WTC11 (cell line): ENCODE measurements around the gene YLPM1. TPM values are rescaled to one million over a fixed set of nuclear protein-coding genes. Genes with fewer than 3 reads are reported as not detected.

ENCODE experiments used
- ATAC-seq: fragments of 200-7000 bp; cut with Tn5 transposase; 2 replicates; pipeline ENCODE4 v1.10.0; 2021; ENCODE audit warnings: mild to moderate bottlenecking, moderate library complexity
- CTCF ChIA-PET: fragments of 300-600 bp; sonication (Branson Sonifier 250); formaldehyde crosslinking; loops from one replicate; lab custom pipeline; 2021; ENCODE audit warnings: antibody characterized with exemption; lab: Charles Lee
- POLR2A ChIA-PET: fragments of 350-600 bp; sonication (Branson Sonifier 250); formaldehyde crosslinking; loops from one replicate; lab custom pipeline; 2021; ENCODE audit warnings: antibody characterized with exemption; lab: Charles Lee
- DNase-seq: peaks from one replicate; pipeline ENCODE4 v3.0.0; 2021; ENCODE audit warnings: low spot score
- H3K27ac Mint-ChIP-seq: 2 replicates; pipeline ENCODE4 v1.8.0; 2021; ENCODE audit warnings: mixed read lengths
- H3K27me3 Mint-ChIP-seq: 2 replicates; pipeline ENCODE4 v1.8.0; 2021; ENCODE audit warnings: low read depth, mild to moderate bottlenecking, moderate library complexity, mixed read lengths
- H3K36me3 Mint-ChIP-seq: 2 replicates; pipeline ENCODE4 v1.8.0; 2021; ENCODE audit warnings: mixed read lengths
- H3K4me1 Mint-ChIP-seq: 2 replicates; pipeline ENCODE4 v1.8.0; 2022; ENCODE audit warnings: mixed read lengths
- H3K4me3 Mint-ChIP-seq: 2 replicates; pipeline ENCODE4 v1.8.0; 2021; ENCODE audit warnings: mild to moderate bottlenecking, moderate library complexity, mixed read lengths
- H3K9me3 Mint-ChIP-seq: 2 replicates; pipeline ENCODE4 v1.8.0; 2021; ENCODE audit warnings: mixed read lengths
- HMGA2 ChIP-seq: fragments of 250-450 bp; sonication (Bioruptor Pico); IDR thresholded peaks from 2 replicates; pipeline ENCODE4 v1.4.0; 2021; ENCODE audit warnings: mild to moderate bottlenecking, moderate library complexity
- IRF2 ChIP-seq: sonication (generic); formaldehyde crosslinking; IDR thresholded peaks from 2 replicates; pipeline ENCODE4 v1.8.0; 2022; ENCODE audit warnings: low read depth, missing genetic modification reagents, borderline replicate concordance
- NR2C2 ChIP-seq: sonication (generic); formaldehyde crosslinking; IDR thresholded peaks from 2 replicates; pipeline ENCODE4 v1.8.0; 2022; ENCODE audit warnings: mild to moderate bottlenecking, missing genetic modification reagents
- SOX15 ChIP-seq: fragments of 250-450 bp; sonication (Bioruptor Pico); IDR thresholded peaks from 2 replicates; pipeline ENCODE4 v1.9.0; 2021; ENCODE audit warnings: mild to moderate bottlenecking
- ZNF121 ChIP-seq: sonication (generic); formaldehyde crosslinking; IDR thresholded peaks from 2 replicates; pipeline ENCODE4 v1.8.0; 2023; ENCODE audit warnings: missing genetic modification reagents
- ZNF219 ChIP-seq: sonication (generic); formaldehyde crosslinking; IDR thresholded peaks from 2 replicates; pipeline ENCODE4 v1.8.0; 2023; ENCODE audit warnings: missing genetic modification reagents, mild to moderate bottlenecking, borderline replicate concordance
- ZNF317 ChIP-seq: sonication (generic); formaldehyde crosslinking; IDR thresholded peaks from 2 replicates; pipeline ENCODE4 v1.8.1; 2023; ENCODE audit warnings: low read depth, mild to moderate bottlenecking, moderate library complexity, missing genetic modification reagents, borderline replicate concordance
- ZNF396 ChIP-seq: fragments of 250-450 bp; sonication (Bioruptor Pico); IDR thresholded peaks from 2 replicates; pipeline ENCODE4 v1.8.0; 2021; ENCODE audit warnings: mild to moderate bottlenecking, moderate library complexity, borderline replicate concordance
- ZNF416 ChIP-seq: fragments of 250-450 bp; sonication (Bioruptor Pico); IDR thresholded peaks from 2 replicates; pipeline ENCODE4 v1.9.0; 2021; ENCODE audit warnings: mild to moderate bottlenecking, inconsistent platforms
- total RNA-seq: library from RNA; stranded (reverse); gene quantifications from 3 replicates; pipeline ENCODE4 v1.2.3, GENCODE V29; 2021
- TF ChIP-seq, protein P1 (sequence below): sonication (generic); formaldehyde crosslinking; IDR thresholded peaks from 2 replicates; pipeline ENCODE4 v1.8.1; 2022; ENCODE audit warnings: mild to moderate bottlenecking, moderate library complexity, missing genetic modification reagents
- TF ChIP-seq, protein P2 (sequence below): fragments of 250-450 bp; sonication (Bioruptor Pico); conservative IDR thresholded peaks from 2 replicates; pipeline ENCODE4 v1.9.0; 2021; ENCODE audit warnings: mild to moderate bottlenecking
- TF ChIP-seq, protein P3 (sequence below): sonication (generic); formaldehyde crosslinking; IDR thresholded peaks from 2 replicates; pipeline ENCODE4 v1.8.0; 2022; ENCODE audit warnings: mild to moderate bottlenecking, missing genetic modification reagents
- TF ChIP-seq, protein P4 (sequence below): sonication (generic); formaldehyde crosslinking; IDR thresholded peaks from 2 replicates; pipeline ENCODE4 v1.8.0; 2022; ENCODE audit warnings: mild to moderate bottlenecking, missing genetic modification reagents

The YLPM1 gene
- total RNA-seq, 1 experiment from 2014 or later = 66.6 TPM

DNA sequence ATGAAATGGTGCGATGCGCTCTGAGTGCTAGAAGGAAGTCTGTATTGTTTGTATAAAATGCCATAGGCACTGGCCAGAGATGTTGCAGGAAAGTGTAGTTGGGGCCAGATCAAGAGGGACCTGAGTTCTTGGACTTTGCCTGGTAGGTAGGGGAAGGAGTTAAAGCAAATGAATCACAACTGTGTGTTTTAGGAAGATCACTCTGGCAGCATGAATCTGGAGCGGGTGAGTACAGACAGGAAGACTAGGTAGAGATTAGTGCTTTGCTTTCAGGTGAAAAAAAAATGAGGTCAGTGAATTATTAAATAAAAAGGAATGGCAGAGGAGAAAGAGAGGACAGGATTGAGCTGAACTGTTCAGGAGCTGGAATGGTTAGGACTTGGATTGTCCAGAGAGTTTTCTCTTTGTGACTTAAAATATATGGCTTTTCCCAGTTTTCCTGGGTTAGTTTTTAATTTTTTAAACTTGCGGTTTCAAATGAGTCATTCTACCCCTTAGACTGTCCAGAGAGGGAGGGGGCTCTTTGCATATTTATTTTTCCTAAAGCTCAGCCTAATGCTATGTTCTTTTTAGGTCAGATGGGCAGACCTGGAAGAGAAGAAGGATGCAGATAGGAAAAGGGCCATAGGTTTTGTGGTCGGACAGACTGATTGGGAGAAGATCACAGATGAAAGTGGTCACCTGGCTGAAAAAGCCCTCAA lies 71.7 kb downstream of the YLPM1 start (continued):
- TF ChIP-seq, protein P1, sequence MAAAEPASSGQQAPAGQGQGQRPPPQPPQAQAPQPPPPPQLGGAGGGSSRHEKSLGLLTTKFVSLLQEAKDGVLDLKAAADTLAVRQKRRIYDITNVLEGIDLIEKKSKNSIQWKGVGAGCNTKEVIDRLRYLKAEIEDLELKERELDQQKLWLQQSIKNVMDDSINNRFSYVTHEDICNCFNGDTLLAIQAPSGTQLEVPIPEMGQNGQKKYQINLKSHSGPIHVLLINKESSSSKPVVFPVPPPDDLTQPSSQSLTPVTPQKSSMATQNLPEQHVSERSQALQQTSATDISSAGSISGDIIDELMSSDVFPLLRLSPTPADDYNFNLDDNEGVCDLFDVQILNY (CRISPR knock-in tag) = no peak

DNA sequence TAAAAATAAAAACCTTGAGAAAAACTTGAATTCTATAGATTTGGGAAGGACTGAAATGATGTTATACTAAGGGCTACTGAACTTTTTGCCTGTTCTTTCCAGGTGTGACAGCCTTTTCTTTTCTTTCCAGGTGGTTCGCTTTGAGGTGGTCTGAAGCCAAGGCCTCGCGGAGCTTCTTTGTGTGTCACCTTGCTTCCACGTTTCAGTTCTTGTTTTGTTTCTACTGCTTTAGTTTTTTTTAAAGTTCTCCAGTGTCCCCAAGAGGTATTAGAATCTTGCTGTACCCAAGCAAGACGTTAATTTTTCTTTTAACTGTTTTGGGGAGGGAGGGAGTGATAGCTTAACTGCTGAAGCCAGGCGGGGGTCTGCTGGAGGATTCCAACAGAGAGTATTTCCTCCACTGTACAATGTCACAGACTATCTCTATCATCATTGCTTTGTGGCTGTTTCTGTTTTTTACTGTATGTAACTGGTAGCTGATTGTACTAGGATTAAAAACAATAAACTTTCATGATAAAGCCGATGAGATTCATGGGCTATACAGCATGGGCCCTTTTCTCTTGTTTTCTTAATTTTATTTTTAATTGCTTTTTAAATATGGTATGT lies 72.6 kb downstream of the YLPM1 start:
- ChIA-PET CTCF (interaction anchor here (2.6 kb wide), 1 partner anchor 25 kb away, joined by 10 read pairs; no protein-coding TSS in a partner anchor), POLR2A (no interaction called here)
- TF ChIP-seq ZNF121 (no peak), HMGA2 (CRISPR knock-in tag) (no peak), NR2C2 (no peak), SOX15 (no peak), ZNF219 (CRISPR knock-in tag) (no peak)
- TF ChIP-seq, protein P2, sequence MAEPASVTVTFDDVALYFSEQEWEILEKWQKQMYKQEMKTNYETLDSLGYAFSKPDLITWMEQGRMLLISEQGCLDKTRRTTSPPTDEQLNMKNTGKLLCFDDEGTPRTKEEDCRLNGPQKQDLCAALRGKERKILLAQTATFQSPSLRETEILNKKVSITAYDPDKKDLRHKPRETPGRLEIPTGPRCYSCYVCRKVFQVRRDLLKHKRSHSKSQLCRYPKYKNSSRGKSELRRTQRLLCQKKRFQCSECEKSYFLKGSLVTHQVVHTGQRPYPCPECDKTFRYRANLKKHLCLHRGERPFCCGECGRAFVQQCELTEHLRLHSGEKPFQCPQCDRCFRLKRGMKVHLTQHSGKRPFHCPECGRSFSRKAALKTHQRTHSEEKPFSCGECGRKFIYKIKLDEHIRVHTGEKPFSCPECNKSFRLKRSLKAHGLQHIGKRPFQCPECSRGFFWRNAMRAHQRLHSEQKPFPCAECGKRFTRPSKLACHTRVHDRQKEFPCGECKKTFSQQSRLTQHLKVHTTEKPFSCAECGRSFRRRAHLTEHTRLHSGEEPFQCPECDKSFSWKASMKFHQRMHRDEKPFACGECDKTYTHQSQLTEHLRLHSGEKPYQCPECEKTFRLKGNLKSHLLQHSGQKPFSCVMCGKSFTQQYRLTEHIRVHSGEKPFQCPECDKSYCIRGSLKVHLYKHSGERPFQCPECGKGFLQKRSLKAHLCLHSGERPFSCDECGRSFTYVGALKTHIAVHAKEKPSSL (CRISPR knock-in tag) = no peak
- Mint-ChIP-seq H3K9me3 (no peaks in the 10 kb centered on the region), H3K4me1 (no peaks in the 10 kb centered on the region), H3K27me3 (no peaks in the 10 kb centered on the region), H3K36me3 (peaks cover 11% of the 10 kb centered on the region; the same call in 1 of the 2 replicates), H3K4me3 (no peak overlapping the region), H3K27ac (no peak overlapping the region)
- no peak for ATAC-seq
- DNase-seq = no peak

DNA sequence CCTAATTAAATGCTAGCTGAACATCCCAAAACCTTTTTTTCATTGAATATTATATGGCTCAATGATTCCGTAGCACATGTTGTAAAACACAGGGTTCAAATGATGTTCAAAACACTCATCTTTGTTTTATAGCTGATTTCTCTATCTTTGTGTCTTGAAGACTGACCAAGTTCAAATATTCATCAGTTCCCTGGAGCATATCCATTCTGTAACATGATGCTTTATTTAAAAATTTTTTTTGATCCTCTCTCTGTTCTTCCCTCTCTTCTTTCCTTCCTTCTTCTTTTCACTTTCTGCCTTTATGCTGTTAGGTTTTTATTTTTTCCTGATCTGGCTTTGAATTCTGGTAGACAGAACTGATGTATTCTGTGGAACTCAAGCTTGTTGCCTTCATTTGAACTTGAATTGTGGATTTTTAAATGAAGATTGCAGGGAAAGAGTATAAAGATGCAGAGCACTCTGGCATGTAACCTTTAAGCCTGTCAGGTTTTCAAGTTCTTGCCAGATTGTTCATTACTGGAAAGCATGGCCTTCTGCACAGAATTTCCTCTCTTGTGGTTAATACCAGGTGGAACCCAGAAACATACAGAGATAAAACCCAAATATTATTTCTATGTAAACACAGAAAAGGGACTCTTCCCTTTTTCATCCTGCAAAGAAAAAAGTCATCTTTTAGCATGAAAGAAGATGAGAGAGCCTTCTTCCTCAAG lies 73.3 kb downstream of the YLPM1 start:
- no peak overlapping the region for H3K27ac Mint-ChIP-seq
- TF ChIP-seq ZNF416 (CRISPR knock-in tag) (no peak), ZNF317 (CRISPR knock-in tag) (no peak), IRF2 (CRISPR knock-in tag) (no peak), ZNF396 (CRISPR knock-in tag) (no peak)
- TF ChIP-seq, protein P3, sequence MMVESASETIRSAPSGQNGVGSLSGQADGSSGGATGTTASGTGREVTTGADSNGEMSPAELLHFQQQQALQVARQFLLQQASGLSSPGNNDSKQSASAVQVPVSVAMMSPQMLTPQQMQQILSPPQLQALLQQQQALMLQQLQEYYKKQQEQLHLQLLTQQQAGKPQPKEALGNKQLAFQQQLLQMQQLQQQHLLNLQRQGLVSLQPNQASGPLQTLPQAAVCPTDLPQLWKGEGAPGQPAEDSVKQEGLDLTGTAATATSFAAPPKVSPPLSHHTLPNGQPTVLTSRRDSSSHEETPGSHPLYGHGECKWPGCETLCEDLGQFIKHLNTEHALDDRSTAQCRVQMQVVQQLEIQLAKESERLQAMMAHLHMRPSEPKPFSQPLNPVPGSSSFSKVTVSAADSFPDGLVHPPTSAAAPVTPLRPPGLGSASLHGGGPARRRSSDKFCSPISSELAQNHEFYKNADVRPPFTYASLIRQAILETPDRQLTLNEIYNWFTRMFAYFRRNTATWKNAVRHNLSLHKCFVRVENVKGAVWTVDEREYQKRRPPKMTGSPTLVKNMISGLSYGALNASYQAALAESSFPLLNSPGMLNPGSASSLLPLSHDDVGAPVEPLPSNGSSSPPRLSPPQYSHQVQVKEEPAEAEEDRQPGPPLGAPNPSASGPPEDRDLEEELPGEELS (CRISPR knock-in tag) = no peak
- TF ChIP-seq, protein P4, sequence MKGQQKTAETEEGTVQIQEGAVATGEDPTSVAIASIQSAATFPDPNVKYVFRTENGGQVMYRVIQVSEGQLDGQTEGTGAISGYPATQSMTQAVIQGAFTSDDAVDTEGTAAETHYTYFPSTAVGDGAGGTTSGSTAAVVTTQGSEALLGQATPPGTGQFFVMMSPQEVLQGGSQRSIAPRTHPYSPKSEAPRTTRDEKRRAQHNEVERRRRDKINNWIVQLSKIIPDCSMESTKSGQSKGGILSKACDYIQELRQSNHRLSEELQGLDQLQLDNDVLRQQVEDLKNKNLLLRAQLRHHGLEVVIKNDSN (CRISPR knock-in tag) = no peak
- TF ChIP-seq, all 79 proteins: peak for 0
- CTCF ChIA-PET = interaction anchor here (2.6 kb wide), 1 partner anchor 24 kb away, joined by 10 read pairs; no protein-coding TSS in a partner anchor
- Mint-ChIP-seq H3K27me3 (no peaks in the 10 kb centered on the region), H3K4me1 (0 out of 2 replicates have a peak, but pooled peaks cover under 1% of the 10 kb centered on the region), H3K9me3 (no peaks in the 10 kb centered on the region), H3K4me3 (no peak overlapping the region), H3K36me3 (peaks cover 10% of the 10 kb centered on the region; the same call in 1 of the 2 replicates)
- ATAC-seq (no peak), DNase-seq (no peak)
- POLR2A ChIA-PET = no interaction called here
